HepG2 (cell line): ENCODE measurements around the gene PIP5K1A. TPM values are rescaled to one million over a fixed set of nuclear protein-coding genes. Genes with fewer than 3 reads are reported as not detected.
A peak's percentile ranks its signal among the peaks of the same experiment; 100 is the strongest.

ENCODE experiments used
- CBX2 ChIP-seq, 2 experiments: fragments of 200-600 bp in 1 of 2; sonication (generic); formaldehyde crosslinking in 1 of 2; IDR thresholded peaks; 2 replicates each; pipeline versions ENCODE4 v1.7.0 to v1.8.1; 2018 to 2022; ENCODE audit warnings: low read depth in 2 of 2, low read length in 1 of 2, mild to moderate bottlenecking in 1 of 2, missing genetic modification reagents in 1 of 2
- FOXM1 ChIP-seq: sonication (generic); formaldehyde crosslinking; IDR thresholded peaks from 2 replicates; pipeline ENCODE4 v1.5.0; 2020; ENCODE audit warnings: missing genetic modification reagents
- GMEB2 ChIP-seq: IDR thresholded peaks from 2 replicates; pipeline ENCODE4 v1.6.1; 2016; ENCODE audit warnings: missing biosample characterization, missing genetic modification reagents, low read depth
- GTF2F1 ChIP-seq: fragments of 150-350 bp; IDR thresholded peaks from 2 replicates; pipeline ENCODE4 v1.6.1; 2014; ENCODE audit warnings: low read length
- MXD4 ChIP-seq: IDR thresholded peaks from 2 replicates; pipeline ENCODE4 v1.6.1; 2016; ENCODE audit warnings: mild to moderate bottlenecking, missing biosample characterization, missing genetic modification reagents
- PAXIP1 ChIP-seq: sonication (generic); formaldehyde crosslinking; conservative IDR thresholded peaks from 2 replicates; pipeline ENCODE4 v1.4.0; 2020; ENCODE audit warnings: mild to moderate bottlenecking, missing genetic modification reagents, moderate library complexity
- PHF21A ChIP-seq: sonication (generic); formaldehyde crosslinking; IDR thresholded peaks from 2 replicates; pipeline ENCODE4 v1.5.0; 2020; ENCODE audit warnings: mild to moderate bottlenecking, missing genetic modification reagents
- RAD51 ChIP-seq: fragments of 450-650 bp; IDR thresholded peaks from 2 replicates; pipeline ENCODE4 v1.6.1; 2016; ENCODE audit warnings: borderline replicate concordance
- RBM39 ChIP-seq: fragments of 200-400 bp; formaldehyde crosslinking; IDR thresholded peaks from one replicate; pipeline ENCODE4 v1.6.1; 2018; ENCODE audit warnings: antibody characterized with exemption, mild to moderate bottlenecking, low read depth, low read length; ENCODE audit not compliant: poor library complexity, severe bottlenecking
- ZBTB4 ChIP-seq: sonication (generic); formaldehyde crosslinking; IDR thresholded peaks from 2 replicates; pipeline ENCODE4 v1.4.0; 2020; ENCODE audit warnings: missing genetic modification reagents, mild to moderate bottlenecking, borderline replicate concordance
- ZC3H13 ChIP-seq: sonication (generic); formaldehyde crosslinking; IDR thresholded peaks from 2 replicates; pipeline ENCODE4 v1.8.1; 2023; ENCODE audit warnings: mild to moderate bottlenecking, missing genetic modification reagents, moderate library complexity
- ZFP91 ChIP-seq: sonication (generic); formaldehyde crosslinking; IDR thresholded peaks from 2 replicates; pipeline ENCODE4 v1.9.0; 2022; ENCODE audit warnings: missing genetic modification reagents, mild to moderate bottlenecking, borderline replicate concordance
- ZNF281 ChIP-seq: sonication (generic); formaldehyde crosslinking; IDR thresholded peaks from 2 replicates; pipeline ENCODE4 v1.4.0; 2020; ENCODE audit warnings: missing genetic modification reagents, borderline replicate concordance
- ZNF3 ChIP-seq: IDR thresholded peaks from 2 replicates; pipeline ENCODE4 v1.7.0; 2017; ENCODE audit warnings: inconsistent platforms
- polyA plus RNA-seq, 8 experiments: library from polyadenylated mRNA; depleted of rRNA in 3 of 8; stranded (reverse) in 7 of 8; unstranded in 1 of 8; fragments of >200 nt; fragmentation: Illumina TruSeq in 4 of 8; extraction: Trizol in 4 of 8; gene quantifications; 2 replicates each; pipeline versions ENCODE4 v1.2.1 to v1.2.3, GENCODE V29; 2011 to 2016; ENCODE audit warnings: low read depth in 4 of 8, missing spikeins in 1 of 8, mixed read lengths in 1 of 8; ENCODE audit not compliant: insufficient read depth in 1 of 8
- total RNA-seq, 5 experiments: library from RNA; depleted of rRNA; stranded (reverse); fragments of >200 nt; fragmentation: Illumina TruSeq; extraction: Trizol; gene quantifications; 2 replicates each; pipeline ENCODE4 v1.2.3, GENCODE V29; 2016; ENCODE audit warnings: low read depth in 1 of 5

Gene PIP5K1A
- total and polyA plus RNA-seq, 2 of the 13 experiments (the other 11 are each of a cell fraction or from before 2014, with no cell fraction given), result 45.3 to 65.1 TPM

GRCh38 chr1:151198254-151199127, at the start of gene PIP5K1A (continued):
- TF ChIP-seq ZNF281 (CRISPR knock-in tag), result peak; percentile 62
- TF ChIP-seq GMEB2 (CRISPR knock-in tag), result no peak
- TF ChIP-seq ZFP91 (CRISPR knock-in tag), result peak; percentile 69; the same call in 1 of the 2 replicates
- TF ChIP-seq ZNF3 (CRISPR knock-in tag), result no peak
- no peak for TF ChIP-seq MXD4 (CRISPR knock-in tag)
- peak; percentile 17; the same call in 1 of the 2 replicates for TF ChIP-seq PAXIP1 (CRISPR knock-in tag)
- TF ChIP-seq ZBTB4 (CRISPR knock-in tag), result no peak
- no peak for TF ChIP-seq GTF2F1
- TF ChIP-seq ZC3H13 (CRISPR knock-in tag), result 0 out of 2 replicates have a peak, but pooled peaks have one; percentile 28
- TF ChIP-seq FOXM1 (CRISPR knock-in tag), result no peak
- TF ChIP-seq CBX2 (IDR thresholded peaks at IDR 0.05; ENCODE audit: low read depth, low read length), result no peak
- no peak for TF ChIP-seq CBX2 (CRISPR knock-in tag; IDR thresholded peaks at IDR 0.05; ENCODE audit: low read depth)
- TF ChIP-seq RAD51, result peak; percentile 92
- peak; percentile 49 for TF ChIP-seq RBM39
- peak; percentile 16; the same call in 1 of the 2 replicates for TF ChIP-seq PHF21A (CRISPR knock-in tag)
